NCI-H2171 treated with DMSO at 0.1 percent for 48 hours (cell line): ENCODE results near the gene OLA1.

Experiments
- DNase-seq: peaks from one replicate; lab custom pipeline; 2025; lab: John Stamatoyannopoulos, UW

The OLA1 gene

DNA sequence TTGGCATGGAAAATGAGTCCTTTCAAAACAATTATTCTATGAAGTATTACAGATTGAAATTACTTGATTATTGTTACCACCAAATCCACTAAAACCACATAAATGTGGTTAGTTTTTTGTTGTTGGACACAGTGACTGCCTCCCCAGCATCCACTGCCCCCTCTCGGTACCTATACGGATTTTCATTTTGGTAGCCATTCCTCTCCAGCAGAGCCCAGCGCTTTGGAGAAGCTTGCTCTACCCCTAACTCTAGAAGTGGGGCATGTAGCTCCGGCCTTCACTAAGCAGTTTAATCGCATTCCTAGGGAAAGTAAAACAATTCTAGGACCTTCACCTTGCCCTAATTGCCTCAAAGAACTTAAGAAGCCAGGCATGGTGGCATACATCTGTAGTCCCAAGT lies 24.2 kb downstream of the OLA1 start:
- DNase-seq, result no peak

GRCh38 chr2:174223388-174223787 lies 24.9 kb downstream of the OLA1 start:
- DNase-seq, result no peak

GRCh38 chr2:174222154-174222553 lies 26.2 kb downstream of the OLA1 start:
- DNase-seq, result no peak

DNA sequence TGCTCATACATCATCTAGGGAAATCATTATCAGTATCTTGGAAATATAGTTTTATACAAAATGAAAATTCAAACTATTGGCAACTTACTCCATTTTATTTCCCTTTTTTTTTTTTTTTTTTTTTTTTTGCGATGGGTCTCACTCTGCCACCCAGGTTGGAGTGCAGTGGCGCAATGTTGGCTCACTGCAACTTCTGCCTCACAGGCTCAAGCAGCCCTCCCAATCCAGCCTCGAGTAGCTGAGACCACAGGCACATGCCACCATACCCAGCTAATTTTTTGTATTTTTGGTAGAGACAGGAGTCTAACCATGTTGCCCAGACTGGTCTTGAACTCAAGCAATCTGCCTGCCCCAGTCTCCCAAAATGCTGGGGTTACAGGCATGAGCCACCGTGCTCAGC lies 29.0 kb downstream of the OLA1 start:
- DNase-seq, result no peak

GRCh38 chr2:174218773-174219172 lies 29.6 kb downstream of the OLA1 start:
- DNase-seq, result no peak

- DNase-seq, result no peak
Observed at GRCh38 chr2:174217869-174218268, 30.5 kb downstream of the OLA1 start.

- DNase-seq, result no peak
Observed at GRCh38 chr2:174211954-174212353, 36.4 kb downstream of the OLA1 start.

DNA sequence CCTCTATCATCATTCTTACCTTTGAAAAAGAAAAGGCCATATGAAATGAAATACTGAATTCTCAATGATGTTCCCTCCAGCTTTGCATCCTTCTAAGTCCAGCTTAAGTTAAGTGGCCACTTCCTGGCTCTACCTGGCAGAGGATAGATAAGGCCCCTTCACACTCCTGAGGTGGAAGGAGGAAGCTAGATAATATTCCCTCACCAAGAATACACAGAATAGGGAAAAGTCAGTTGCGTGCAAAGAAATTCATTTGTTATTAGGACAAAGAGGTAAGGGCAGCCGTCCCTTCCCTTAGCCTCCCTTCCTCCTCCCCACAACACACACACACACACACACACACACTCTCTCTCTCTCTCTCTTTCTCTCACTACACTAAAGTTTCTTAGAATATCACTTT lies 37.5 kb downstream of the OLA1 start:
- no peak for DNase-seq

- no peak for DNase-seq
Observed at GRCh38 chr2:174209325-174209724, 39.0 kb downstream of the OLA1 start.

- DNase-seq, result no peak
Observed at GRCh38 chr2:174208026-174208425, 40.3 kb downstream of the OLA1 start.

DNA sequence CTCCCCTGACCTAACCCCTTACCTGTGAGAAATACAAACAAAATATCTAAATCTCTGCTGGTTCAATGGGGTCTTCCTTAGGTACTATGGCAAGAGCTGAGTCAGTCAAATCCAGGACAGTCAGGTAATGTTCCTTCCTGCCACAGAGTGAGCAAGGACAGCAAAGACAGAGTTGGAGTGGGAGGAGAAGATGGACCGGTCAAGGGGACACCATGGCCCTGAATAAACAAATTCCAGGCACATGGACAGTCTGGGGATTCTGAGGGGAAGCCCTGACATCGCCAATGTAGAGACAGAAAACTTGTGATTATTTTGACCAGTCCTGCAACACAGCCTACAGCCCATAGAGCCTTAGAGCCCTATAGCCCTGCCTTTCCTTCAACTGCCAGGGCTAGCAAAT lies 42.8 kb downstream of the OLA1 start:
- DNase-seq, result no peak

- no peak for DNase-seq
Observed at GRCh38 chr2:174202188-174202587, 46.1 kb downstream of the OLA1 start.

- no peak for DNase-seq
Observed at GRCh38 chr2:174198846-174199564, 49.3 kb downstream of the OLA1 start.

- no peak for DNase-seq
Observed at GRCh38 chr2:174195253-174195652, 53.1 kb downstream of the OLA1 start.

- DNase-seq, result no peak
Observed at GRCh38 chr2:174193737-174194136, 54.6 kb downstream of the OLA1 start.

DNA sequence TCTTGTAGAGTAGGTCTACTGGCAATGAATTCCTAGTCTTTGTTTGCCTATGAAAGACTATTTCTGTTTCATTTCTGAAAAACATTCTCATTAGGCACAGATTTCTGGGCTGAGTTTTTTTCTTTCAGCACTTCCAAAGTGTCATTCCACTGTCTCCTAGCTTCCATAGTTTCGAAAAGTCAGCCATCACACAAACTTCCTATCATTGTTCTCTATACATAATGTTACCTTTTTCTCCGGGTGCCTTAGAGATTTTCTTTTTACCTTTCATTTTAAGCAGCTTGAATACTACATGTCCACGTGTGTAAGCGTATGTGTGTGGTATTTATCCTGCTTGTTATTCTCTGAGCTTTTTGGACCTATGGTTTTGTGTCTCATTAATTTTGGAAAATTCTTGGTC lies 55.7 kb downstream of the OLA1 start:
- no peak for DNase-seq

DNA sequence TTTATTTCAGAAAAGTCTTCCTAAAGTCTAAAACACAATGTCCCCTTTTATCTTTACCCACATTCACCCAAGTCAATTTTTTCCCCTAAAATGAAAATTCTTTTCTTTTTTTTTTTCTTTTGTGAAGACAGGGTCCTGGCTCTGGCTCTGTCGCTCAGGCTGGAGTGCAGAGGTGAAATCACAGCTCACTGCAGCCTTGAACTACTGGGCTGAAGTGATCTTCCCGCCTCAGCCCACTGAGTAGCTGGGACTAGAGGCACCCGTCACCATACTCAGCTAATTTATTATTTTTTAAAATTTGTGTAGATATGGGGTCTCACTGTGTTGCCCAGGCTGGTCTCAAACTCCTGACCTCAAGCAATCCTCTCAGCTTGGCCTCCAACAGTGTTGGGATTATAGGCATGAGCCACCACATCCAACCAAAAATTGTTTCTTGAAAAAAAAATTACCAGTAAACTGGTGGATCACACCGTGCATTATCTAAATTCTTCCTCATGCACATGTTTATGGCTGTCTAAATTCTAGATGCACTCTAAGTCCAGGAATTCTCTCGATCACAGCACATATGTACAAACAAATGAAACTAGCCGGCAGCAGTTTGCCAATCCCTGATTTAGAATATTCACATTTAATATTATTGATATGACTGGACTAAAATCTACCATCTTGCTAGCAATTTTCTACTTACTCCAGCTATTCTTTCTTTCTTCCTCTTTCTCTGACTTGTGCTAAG lies 56.8 kb downstream of the OLA1 start:
- DNase-seq, result no peak

- DNase-seq, result no peak
Observed at GRCh38 chr2:174184915-174185314, 63.4 kb downstream of the OLA1 start.

- DNase-seq, result no peak
Observed at GRCh38 chr2:174184504-174184903, 63.8 kb downstream of the OLA1 start.

DNA sequence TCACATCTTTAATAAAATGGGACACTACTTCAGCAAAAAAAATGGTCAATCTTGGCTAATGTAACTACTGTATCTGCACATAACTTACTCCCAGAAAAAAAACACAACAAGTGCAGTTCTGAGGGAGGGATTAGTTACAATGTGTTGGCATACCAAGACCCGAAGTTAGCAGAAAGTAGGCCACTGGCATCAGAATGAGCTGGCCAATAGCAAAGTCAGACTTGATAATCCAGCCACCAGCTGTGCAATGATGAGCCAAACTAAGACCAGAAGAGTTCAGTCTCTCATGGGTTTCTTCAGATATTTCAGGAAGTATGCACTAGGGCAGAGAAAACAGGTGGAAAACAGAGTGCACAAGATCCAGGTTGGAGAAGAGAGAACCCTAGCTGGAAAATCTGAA lies 65.3 kb downstream of the OLA1 start:
- no peak for DNase-seq

GRCh38 chr2:174181368-174181767 lies 67.0 kb downstream of the OLA1 start:
- no peak for DNase-seq

- DNase-seq, result no peak
Observed at GRCh38 chr2:174180726-174181236, 67.6 kb downstream of the OLA1 start.

GRCh38 chr2:174180165-174180724 lies 68.1 kb downstream of the OLA1 start:
- no peak for DNase-seq
